BJ (cell line): ENCODE results near the gene MPP2. TPM values are rescaled to one million over a fixed set of nuclear protein-coding genes. Genes with fewer than 3 reads are reported as not detected.

ENCODE experiments used
- CTCF ChIA-PET: fragments of 350-600 bp; formaldehyde crosslinking; extraction: SDS; loops from one replicate; lab custom pipeline; 2021; ENCODE audit warnings: antibody characterized with exemption, inconsistent platforms; lab: Yijun Ruan, JAX
- POLR2A ChIA-PET: fragments of 300-600 bp; sonication (Branson Sonifier 250); formaldehyde crosslinking; extraction: SDS; loops from one replicate; lab custom pipeline; 2021; ENCODE audit warnings: antibody characterized with exemption; lab: Charles Lee
- DNase-seq: peaks from one replicate; pipeline ENCODE4 v3.0.0-alpha.2; 2011; ENCODE audit warnings: low read depth
- H3K27me3 ChIP-seq: 2 replicates; pipeline ENCODE4 v1.6.0; 2011; ENCODE audit warnings: low read length; ENCODE audit not compliant: control insufficient read depth, insufficient read depth
- H3K36me3 ChIP-seq: 2 replicates; pipeline ENCODE4 v1.5.1; 2011; ENCODE audit warnings: low read length; ENCODE audit not compliant: control insufficient read depth, insufficient read depth
- H3K4me3 ChIP-seq: 2 replicates; pipeline ENCODE4 v1.5.1; 2011; ENCODE audit warnings: low read depth, mild to moderate bottlenecking, control low read depth, low read length
- CTCF ChIP-seq: IDR thresholded peaks from 2 replicates; pipeline ENCODE4 v1.5.1; 2011; ENCODE audit warnings: low read depth, mild to moderate bottlenecking, control low read depth, inconsistent platforms, low read length, moderate library complexity; ENCODE audit not compliant: insufficient read depth
- polyA plus RNA-seq: library from polyadenylated mRNA; depleted of rRNA; stranded (reverse); fragments of >200 nt; gene quantifications from 2 replicates; pipeline ENCODE4 v1.2.3, GENCODE V29; 2011

Gene MPP2
- polyA plus RNA-seq, 1 experiment: 5.3 TPM

- no peak for DNase-seq
- Histone ChIP-seq H3K36me3 (no peaks in the 10 kb centered on the region), H3K4me3 (no peak overlapping the region), H3K27me3 (peaks cover 14% of the 10 kb centered on the region)
- TF ChIP-seq CTCF: no peak
- ChIA-PET CTCF (interaction anchor here (0.7 to 3.1 kb wide), 2 partner anchors 37 to 113 kb away, joined by 3 to 14 read pairs; no protein-coding TSS in a partner anchor), POLR2A (interaction anchor here (0.5 kb wide), 1 partner anchor 222 kb away, joined by 4 read pairs; no protein-coding TSS in a partner anchor)
Observed at GRCh38 chr17:43915559-43915958, 8.2 kb upstream of the MPP2 start.

GRCh38 chr17:43914451-43914850 lies 7.1 kb upstream of the MPP2 start:
- ChIA-PET POLR2A (no interaction called here), CTCF (interaction anchor here (0.7 to 3.1 kb wide), 6 partner anchors 10 to 127 kb away, joined by 3 to 14 read pairs (median 4); no protein-coding TSS in a partner anchor)
- no peak for TF ChIP-seq CTCF
- H3K27me3 ChIP-seq: peaks cover 16% of the 10 kb centered on the region
- DNase-seq: no peak
- H3K36me3 ChIP-seq: no peaks in the 10 kb centered on the region
- H3K4me3 ChIP-seq: no peak overlapping the region

- TF ChIP-seq CTCF: no peak
- Histone ChIP-seq H3K27me3 (peaks cover 16% of the 10 kb centered on the region), H3K36me3 (no peaks in the 10 kb centered on the region), H3K4me3 (no peak overlapping the region)
- ChIA-PET CTCF (interaction anchor here (1.1 to 3.1 kb wide), 3 partner anchors 9 to 36 kb away, joined by 4 to 14 read pairs (median 4); no protein-coding TSS in a partner anchor), POLR2A (no interaction called here)
- no peak for DNase-seq
Observed at GRCh38 chr17:43913584-43913983, 6.2 kb upstream of the MPP2 start.

GRCh38 chr17:43912635-43913304 lies 5.4 kb upstream of the MPP2 start:
- no peak for TF ChIP-seq CTCF
- Histone ChIP-seq H3K27me3 (peaks cover 14% of the 10 kb centered on the region), H3K4me3 (no peak overlapping the region), H3K36me3 (no peaks in the 10 kb centered on the region)
- no peak for DNase-seq
- POLR2A ChIA-PET: no interaction called here
- CTCF ChIA-PET: interaction anchor here (1.5 to 3.3 kb wide), 3 partner anchors 15 to 35 kb away, joined by 4 to 39 read pairs (median 14); no protein-coding TSS in a partner anchor

- H3K27me3 ChIP-seq: peaks cover 10% of the 10 kb centered on the region
- CTCF ChIA-PET: interaction anchor here (1.5 to 3.8 kb wide), 3 partner anchors 13 to 28 kb away, joined by 4 to 48 read pairs (median 39); no protein-coding TSS in a partner anchor
- POLR2A ChIA-PET: no interaction called here
Observed at GRCh38 chr17:43911904-43912303, 4.6 kb upstream of the MPP2 start.

More at GRCh38 chr17:43911904-43912303, 4.6 kb upstream of the MPP2 start:
- no peak overlapping the region for H3K4me3 ChIP-seq
- TF ChIP-seq CTCF: no peak
- DNase-seq: no peak
- H3K36me3 ChIP-seq: no peaks in the 10 kb centered on the region
